HuH-7.5 (cell line): ENCODE measurements around the gene MX2.
"Not testable (repeated sequence)": the region's sequence is repeated elsewhere in the genome, so short reads cannot be mapped to it uniquely, and the experiment has no call there.

ENCODE experiments used
- DNase-seq: peaks from one replicate; pipeline ENCODE4 v3.0.0; 2011; ENCODE audit warnings: low spot score

Gene MX2, protein sequence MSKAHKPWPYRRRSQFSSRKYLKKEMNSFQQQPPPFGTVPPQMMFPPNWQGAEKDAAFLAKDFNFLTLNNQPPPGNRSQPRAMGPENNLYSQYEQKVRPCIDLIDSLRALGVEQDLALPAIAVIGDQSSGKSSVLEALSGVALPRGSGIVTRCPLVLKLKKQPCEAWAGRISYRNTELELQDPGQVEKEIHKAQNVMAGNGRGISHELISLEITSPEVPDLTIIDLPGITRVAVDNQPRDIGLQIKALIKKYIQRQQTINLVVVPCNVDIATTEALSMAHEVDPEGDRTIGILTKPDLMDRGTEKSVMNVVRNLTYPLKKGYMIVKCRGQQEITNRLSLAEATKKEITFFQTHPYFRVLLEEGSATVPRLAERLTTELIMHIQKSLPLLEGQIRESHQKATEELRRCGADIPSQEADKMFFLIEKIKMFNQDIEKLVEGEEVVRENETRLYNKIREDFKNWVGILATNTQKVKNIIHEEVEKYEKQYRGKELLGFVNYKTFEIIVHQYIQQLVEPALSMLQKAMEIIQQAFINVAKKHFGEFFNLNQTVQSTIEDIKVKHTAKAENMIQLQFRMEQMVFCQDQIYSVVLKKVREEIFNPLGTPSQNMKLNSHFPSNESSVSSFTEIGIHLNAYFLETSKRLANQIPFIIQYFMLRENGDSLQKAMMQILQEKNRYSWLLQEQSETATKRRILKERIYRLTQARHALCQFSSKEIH

DNA sequence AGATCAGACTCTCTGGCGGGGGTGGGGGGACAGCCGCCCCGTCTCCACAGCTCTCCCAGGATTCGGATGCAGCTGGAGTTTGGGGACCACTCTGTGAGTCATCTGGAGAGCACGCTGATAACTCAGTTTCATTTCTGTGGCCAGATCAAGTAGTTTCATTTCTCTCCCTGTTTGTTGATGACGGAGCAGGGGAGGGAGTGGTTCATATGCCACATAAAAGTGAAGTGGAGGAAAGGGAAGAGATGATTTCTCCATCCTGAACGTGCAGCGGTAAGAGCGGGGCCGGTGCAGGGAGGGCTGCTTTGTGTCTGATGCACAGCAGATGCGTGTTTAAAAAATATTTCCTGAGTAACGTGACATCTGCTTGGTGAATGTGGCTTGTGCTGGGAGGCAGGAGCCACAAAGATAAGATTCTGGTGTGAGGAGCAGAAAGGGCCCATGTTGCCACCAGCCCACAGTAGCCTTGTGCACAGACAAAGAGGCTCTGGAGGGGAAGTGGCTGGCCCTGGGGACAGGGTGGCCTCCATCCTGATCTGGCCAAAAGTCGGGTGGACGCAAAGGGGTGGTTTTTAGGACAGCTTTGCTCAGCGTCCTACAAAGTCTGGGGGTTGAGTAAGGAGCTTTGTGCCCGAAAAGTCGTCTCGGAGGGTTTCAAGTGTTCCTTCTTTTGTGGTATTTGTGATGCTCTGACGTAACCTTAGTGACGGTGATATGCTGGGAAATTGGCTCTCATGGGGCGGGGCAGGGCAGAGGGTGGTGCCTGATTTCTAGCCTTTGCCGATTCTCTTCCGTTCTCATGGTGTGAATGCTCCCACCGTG, at the start of gene MX2:
MX2 (plus strand) TSS at position 242 of the 819 bp plus-strand sequence. CDS start 14,880 bp downstream, outside the sequence.
- DNase-seq: no peak

DNA sequence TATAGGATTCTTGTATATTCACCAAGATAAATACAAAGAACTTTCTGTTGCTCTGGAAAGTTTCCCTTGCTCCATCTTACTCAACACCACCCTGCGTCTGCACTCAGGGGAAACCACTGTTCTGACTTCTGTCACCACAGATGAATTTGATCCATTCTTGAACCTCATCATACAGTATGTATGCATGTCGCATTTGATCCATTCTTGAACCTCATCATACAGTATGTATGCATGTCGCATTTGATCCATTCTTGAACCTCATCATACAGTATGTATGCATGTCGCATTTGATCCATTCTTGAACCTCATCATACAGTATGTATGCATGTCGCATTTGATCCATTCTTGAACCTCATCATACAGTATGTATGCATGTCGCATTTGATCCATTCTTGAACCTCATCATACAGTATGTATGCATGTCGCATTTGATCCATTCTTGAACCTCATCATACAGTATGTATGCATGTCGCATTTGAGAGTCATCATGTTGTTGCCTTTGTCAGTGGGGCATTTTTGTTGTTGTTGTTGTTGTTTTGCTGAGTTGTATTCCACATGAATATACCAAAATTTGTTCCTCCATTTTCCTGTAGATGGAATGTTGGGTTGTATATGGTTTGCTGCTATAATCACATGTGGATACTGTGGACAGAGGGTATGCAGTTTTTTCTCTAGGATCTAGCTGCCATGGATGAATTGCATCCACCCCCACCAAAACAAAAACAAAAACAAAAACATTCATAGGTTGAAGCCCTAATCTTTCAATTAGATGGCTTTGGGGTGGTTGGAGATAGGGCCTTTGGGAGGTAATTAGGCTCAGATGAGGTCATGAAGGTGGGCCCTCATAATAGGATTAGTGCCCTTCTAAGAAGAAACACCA, 48.3 kb upstream of the MX2 start:
- DNase-seq: not testable (repeated sequence)

DNA sequence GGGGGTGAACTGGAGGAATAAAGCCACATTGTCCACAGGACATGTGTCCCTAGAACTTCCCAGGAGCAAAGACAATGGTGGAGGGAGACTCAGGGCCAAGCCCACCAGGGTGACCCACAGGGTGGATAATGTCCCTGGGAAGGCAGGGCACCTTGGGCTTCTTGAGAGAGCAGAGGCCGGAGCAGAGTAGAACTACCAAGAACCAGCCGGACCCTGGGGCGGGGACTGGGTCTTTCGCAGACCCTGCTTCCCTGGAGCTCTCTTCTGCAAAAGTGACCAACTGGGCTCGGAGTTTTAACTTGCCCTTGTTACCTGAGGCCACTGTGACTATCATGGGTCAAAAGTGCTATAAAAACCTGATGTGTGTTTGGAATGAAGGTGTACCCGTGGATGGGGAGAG, 46.1 kb upstream of the MX2 start:
- no peak for DNase-seq

DNA sequence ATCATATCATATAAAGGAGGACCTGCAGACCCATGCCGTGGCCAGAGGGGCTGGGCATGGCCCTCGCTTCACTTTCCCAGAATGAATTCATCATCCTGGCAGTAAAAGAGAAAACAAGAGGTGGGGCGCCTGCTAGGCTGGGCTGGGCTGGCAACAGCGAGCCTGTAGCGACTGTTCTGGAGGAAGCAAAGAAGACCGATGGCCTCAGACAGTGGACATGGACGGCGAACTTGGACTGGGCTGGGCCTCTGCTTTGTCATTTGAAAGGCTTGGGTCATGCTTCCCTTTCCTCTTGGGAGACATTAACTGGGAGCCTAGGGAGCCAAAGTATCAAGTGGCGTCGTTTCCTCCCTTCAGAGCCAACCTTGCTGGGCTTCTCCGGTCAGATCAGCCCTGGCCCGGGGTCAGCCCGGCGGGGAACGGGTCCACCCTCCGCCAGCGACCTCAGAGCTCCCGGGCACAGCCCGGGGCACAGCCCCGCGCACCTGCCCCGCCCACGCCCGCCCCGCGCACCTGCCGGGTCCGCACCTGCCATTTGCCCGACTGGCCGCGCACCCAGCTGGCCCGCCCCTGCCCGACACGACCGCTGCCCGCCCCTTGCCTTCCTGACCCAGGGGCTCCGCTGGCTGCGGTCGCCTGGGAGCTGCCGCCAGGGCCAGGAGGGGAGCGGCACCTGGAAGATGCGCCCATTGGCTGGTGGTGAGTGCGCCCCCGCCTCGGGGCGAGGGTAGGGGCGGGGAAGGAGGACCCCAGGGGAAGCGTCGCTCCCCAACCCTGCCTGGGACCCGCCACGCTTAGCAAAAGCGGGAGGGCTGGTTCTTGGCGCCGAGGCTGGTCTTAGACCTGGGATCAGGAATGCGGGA, 45.4 kb upstream of the MX2 start, which contains the start of gene FAM3B:
FAM3B (plus strand) TSS at position 602 of the 863 bp plus-strand sequence; CDS start at position 681, 79 bp downstream.
- DNase-seq: no peak

DNA sequence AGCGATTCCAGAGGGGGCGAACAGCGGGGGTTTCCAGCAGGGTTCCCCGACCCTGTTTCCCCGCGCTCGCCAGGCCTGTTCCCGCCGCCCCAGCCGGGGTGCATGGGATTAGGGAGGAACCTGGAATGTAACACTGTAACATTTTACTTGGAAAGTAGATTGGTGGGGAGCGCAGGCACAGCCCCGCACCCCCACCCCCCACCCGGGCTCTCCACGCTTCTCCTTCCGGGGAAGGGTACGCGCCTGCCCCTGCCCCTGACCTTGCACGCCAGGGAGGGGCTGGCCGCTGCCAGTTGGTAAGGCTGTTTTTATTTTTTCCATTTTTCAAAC, 44.8 kb upstream of the MX2 start:
- no peak for DNase-seq

DNA sequence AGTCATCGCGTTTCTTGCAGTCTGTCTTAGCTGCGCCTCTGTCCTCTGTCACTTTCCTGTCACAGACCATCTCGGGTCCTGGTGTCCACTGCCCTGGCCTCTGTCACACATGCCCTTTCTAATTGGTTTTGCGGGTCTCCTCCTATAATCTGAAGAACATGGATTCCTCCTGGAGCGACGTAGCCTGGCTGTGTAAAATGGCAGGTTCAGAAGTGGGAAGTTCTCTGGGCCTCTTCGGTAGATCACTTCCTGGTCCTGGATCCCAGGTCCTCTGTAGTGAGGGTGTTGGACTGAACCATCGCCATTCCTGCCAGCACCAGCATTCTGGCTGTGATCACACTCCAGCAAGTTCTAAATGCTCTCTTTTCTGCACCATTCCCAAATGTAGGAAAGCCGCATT, 44.4 kb upstream of the MX2 start:
- no peak for DNase-seq

DNA sequence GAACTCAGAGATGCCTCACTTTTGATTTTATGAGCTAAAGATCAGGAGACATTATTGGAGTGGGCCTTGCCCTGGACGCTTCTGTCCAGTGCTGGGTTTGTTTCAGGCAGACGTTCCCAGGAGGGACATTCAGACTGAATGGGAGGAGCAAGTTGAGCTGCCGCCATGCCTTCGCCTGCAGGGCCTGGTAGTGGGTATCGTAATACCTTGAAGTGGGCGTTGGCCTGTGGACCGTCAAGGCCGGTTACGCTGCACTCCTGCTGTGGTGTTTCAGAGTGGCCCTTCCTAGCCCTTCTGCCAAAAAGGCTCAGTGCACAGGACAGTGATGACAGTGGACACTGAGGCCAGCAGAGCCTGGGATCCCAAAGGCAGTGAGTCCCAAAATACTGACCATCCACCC, 43.6 kb upstream of the MX2 start:
- DNase-seq: no peak

DNA sequence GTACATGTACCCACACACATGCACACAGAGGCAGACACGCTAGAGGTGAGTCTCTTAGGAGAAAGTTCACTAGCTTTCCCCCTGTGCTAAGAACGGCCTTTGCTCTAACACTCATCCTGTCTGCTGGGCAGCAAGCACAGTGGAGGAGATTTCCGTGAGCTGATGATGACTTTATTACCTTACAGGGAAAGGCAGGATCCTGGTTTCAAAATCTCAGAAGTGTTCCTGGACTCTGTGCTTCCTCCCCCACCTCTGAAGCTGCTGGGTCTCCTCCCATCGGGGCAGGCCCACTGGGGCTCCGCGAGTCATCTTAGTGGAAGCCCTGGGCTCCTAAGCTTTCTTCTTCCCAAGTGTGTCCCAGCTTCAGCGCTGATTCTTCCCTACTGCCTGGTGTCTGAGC, 42.6 kb upstream of the MX2 start:
- DNase-seq: no peak

DNA sequence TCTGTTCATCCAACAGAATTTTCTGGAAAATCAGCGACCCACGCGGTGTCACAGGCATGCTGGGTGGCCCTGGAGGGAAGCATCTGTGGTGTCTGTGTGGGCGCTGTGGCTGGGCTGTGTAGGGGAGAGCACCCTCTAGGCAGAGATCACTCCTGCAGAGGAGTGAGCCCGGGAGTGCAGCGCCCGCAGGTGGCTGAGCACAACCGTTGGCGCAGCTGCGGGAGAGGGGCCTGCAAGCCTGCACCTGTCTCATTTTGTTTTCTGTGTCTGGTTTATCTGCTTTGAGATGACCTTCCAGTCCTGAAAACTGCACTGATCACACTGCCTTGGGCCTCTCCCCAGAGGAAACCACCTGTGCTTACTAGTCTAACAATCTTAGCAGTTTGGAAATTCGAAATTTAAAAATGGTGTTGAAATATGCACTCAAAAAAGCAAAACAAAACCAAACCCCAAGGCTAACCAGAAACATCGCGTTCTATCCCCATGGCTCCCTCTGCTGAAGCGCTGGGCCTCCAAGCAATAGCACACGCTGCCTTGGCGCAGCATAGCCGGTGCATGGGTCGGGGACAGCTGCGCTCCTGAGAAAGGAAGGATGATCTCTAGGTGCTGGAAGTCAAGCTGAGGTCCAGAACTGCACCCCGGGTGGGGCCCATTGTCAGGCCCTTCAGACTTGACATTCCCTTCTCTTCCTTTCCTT, 40.5 kb upstream of the MX2 start:
- no peak for DNase-seq

DNA sequence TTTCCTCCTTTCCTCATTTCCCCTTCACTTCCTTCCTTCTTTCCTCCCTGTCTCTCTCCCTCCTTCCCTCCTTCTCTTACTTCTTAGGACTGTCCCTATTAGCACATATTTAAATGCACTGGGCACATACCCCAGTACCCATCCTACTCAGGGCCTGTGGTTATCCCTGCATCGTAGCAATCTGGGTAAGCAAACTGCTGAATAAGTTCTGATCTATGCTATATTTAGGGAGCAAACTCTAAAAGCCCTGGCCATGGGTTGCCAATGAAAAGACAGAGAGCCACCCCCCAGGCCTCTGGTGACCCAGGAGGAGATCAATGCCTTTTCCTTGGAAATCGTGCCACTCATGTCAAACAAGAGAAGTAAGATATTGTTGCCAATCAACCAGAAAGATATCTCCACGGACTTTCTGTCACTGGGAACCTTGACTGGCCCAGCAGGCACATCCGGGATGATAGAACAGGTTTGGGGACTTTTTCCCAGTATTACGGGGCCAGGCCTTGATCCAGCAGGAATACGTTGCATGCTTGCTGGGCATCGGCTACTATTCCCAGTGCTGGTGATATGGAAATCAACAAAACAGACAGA, 39.8 kb upstream of the MX2 start:
- DNase-seq: no peak

DNA sequence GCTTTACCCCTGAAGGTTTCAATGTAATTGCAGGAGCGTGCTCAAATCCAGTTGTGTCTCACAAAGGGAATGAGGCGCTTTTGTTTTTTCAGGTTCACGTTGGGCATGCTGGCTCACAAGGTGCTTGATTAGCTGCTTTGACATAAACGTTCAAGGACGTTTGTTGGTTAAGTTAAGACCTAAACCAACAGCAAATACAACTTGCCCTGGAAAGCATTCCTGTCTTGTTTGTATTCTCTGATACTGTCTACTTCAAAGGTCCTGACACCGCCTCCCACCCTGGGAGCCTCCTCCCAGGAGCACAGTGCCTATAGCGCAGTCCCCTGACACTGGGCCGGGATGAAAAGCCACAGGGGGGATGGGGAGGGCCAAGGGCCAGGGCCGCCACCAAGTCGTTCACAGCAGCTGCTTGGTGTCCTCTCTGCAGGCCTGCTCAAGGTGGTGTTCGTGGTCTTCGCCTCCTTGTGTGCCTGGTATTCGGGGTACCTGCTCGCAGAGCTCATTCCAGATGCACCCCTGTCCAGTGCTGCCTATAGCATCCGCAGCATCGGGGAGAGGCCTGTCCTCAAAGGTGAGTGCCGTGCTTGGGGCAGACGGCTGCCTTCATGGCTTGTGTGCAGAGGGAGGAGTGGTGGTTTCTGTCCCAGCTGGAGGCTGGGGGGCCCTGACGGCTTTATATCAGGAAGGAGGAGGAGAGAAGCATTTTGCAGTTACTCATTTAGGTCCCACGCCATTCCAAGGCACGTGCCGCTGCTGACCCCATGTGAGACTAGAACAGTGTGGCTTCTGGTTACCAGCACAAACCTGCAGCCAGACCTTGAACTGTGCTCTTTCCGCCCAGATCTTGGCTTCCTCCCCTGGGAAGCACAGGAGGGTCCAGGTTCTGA, 39.1 kb upstream of the MX2 start:
- DNase-seq: peak; percentile 66

DNA sequence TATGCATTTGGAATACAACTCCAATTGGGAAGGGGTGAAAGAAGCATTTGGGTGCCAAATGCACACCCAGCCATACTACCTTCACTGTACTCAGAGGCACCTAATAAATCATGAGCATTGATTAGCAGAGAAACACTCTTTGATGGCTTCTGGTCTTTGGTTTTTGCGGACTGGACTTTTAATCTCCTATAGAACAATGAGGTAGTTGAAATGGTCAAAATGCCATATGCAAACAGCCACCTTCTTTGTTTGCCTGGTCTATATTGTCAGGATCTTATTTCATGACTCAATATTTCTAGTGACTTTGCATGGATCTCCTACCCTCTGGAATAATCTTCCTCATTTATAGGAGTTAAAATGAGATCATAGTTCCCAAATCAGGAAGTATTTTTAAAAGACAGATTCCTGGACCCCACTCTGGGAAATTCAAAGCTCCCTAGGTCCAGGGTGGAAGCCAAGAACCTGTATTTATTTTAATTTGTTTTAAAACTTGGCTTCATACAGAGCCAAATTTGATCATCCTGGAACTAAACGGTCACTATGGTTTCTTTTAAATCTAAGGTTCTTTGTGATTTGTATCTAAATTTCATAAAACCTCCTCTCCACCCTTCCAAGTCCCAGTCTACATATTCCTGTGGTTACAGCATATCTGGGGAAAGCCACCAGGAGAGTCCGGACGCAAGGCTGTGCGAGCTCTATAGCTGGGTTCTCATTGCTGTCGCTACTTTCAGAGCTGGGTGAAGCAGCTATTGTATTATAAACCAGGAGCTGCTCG, 36.5 kb upstream of the MX2 start:
- no peak for DNase-seq

DNA sequence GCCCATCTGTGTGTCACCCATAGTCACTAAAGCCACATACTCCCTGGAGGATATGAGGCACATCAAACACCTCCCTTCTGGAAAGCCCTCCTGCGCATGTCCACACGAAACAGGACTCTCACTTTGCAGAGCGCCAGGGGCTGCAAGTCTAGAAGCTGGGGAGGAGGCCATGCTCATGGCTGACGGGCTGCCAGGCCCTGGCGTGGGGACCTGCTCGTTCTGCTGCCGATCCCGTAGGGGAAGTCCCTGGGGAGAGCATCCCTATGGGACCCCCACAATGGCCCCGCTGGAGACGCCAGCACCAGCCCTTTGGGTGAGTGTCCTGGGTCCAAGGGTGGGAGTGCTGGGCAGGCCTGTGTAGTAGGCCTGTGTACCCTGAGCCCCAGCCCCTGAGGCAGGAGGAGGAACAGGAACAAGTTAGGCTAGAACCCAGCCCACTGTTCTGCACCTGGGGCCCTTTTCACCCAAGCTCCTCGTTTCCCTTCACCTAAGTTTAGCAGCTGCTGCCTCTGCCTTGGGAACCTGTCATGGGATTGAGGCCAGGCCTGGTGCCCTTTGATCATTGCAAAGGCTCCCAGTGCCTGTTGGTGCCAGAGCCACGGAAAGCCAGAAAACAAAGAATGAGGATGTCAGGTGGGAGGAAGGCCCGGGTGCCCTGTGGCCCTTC, 35.3 kb upstream of the MX2 start:
- no peak for DNase-seq

DNA sequence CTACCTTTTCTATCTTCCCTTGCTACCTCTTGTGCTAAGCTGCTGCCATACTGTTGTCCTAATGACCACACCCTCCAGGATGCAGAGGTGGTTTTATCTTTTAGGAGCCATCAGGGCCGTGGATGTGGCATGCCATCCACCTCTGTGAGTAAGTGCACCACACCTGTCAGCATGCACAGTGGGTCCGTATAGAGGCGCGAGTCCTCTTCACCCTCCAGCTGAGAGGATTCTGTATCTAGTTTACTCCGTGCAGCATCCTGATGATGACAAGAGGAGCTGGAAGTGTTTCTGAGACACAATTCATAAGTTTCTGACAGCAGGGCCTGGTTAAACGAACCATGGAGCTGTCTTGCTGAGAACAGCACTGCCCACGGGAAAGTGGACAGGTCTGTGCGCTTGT, 34.1 kb upstream of the MX2 start:
- DNase-seq: no peak

DNA sequence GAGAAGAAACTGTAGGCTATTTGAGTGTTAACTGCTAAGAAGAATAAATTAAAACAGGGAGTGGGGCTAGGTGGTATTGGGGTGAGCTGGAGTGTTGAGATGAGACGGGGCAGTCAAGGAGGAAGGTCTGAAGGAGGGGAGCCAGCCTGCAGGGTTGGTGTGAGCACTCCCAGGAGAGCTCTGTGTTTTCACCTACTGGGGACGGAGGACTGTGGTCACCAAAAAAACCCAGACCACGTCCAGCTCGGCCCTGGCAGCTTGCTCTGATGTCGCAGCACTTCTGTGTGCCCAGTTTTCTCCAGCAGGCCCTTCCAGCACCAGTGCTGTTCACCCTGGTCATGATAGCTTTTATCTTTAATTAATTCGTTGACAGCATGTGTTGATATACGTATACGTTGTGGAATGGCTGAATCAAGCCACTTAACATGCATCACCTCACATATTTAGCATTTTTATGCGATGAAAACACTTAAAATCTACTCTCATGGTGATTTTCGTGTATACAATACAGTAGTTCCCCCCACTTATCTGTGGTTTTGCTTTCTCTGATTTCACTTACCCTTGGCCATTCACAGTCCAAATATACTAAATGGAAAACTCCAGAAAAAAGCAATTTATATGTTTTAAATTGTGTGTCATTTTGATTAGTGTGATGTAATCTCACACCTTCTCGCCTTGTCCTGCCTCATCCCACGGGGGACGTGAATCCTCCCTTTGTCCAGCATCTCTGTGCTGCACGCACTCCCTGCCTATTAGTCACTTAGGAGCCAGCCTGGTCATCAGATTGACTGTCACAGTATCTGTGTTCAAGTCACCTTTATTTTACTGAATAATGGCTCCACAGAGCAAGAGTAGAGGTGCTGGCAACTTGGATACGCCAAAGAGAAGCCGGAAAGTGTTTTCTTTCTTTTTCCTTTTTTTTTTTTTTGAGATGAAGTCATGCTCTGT, 32.9 kb upstream of the MX2 start:
- DNase-seq: no peak

DNA sequence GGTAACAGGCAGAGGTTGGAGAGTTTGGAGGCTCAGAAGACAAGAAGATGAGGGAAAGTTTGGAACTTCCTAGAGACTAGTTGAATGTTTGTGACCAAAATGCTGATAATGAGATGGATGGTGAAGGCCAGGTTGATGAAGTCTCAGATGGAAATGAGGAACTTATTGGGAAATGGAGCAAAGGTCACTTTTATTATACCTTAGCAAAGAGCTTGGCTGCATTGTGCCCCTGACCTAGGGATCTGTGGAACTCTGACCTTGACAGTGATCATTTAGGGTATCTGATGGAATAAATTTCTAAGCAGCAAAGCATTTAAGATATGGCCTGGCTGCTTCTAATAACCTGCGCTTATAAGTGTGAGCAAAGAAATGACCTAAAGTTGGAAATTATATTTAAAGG, 28.1 kb upstream of the MX2 start:
- no peak for DNase-seq
